Measurements from ENCODE around the gene CDH23.

Gene CDH23

GRCh38 chr10:71715026-71715425 is 318.3 kb downstream of the CDH23 start:
- DNase-seq, result no peak

- DNase-seq, result no peak
These were observed 319.1 kb downstream of the CDH23 start for GRCh38 chr10:71715860-71716259.

GRCh38 chr10:71716426-71716825 is 319.7 kb downstream of the CDH23 start:
- DNase-seq, result no peak

- no peak for DNase-seq
These were observed 320.3 kb downstream of the CDH23 start for GRCh38 chr10:71717056-71717455.

GRCh38 chr10:71717551-71717951 is 320.8 kb downstream of the CDH23 start:
- no peak for DNase-seq

GRCh38 chr10:71718165-71718698 is 321.5 kb downstream of the CDH23 start:
- DNase-seq, result no peak

GRCh38 chr10:71719042-71719441 is 322.3 kb downstream of the CDH23 start:
- DNase-seq, result no peak

- no peak for DNase-seq
These were observed 322.9 kb downstream of the CDH23 start, which contains the start of gene C10orf105 for GRCh38 chr10:71719464-71720201. Gene C10orf105 (minus strand): TSS chr10:71719778. CDS start chr10:71716337, 3,441 bp downstream.

- DNase-seq, result no peak
These were observed 323.6 kb downstream of the CDH23 start for GRCh38 chr10:71720288-71720687.

- DNase-seq, result no peak
These were observed 324.6 kb downstream of the CDH23 start for GRCh38 chr10:71721313-71721712.

- DNase-seq, result no peak
These were observed 326.1 kb downstream of the CDH23 start for GRCh38 chr10:71722849-71723248.

- DNase-seq, result no peak
These were observed 326.6 kb downstream of the CDH23 start for GRCh38 chr10:71723311-71723710.

GRCh38 chr10:71724539-71724938 is 327.8 kb downstream of the CDH23 start:
- no peak for DNase-seq

- DNase-seq, result no peak
These were observed 328.5 kb downstream of the CDH23 start for GRCh38 chr10:71725249-71725648.

- DNase-seq, result no peak
These were observed 329.4 kb downstream of the CDH23 start for GRCh38 chr10:71725998-71726579.

GRCh38 chr10:71726580-71727104 is 329.9 kb downstream of the CDH23 start:
- DNase-seq, result no peak

- DNase-seq, result no peak
These were observed 330.5 kb downstream of the CDH23 start for GRCh38 chr10:71727105-71727737.

- no peak for DNase-seq
These were observed 331.3 kb downstream of the CDH23 start for GRCh38 chr10:71727738-71728737.

- peak in 1 of 2 experiments; percentile 5 for DNase-seq
These were observed 332.5 kb downstream of the CDH23 start for GRCh38 chr10:71729161-71729636.

- DNase-seq, result no peak
These were observed 335.1 kb downstream of the CDH23 start for GRCh38 chr10:71731791-71732190.

- no peak for DNase-seq
These were observed 338.1 kb downstream of the CDH23 start for GRCh38 chr10:71734797-71735196.

Data from NCI-H2081 (cell line).